SH-SY5Y (cell line): Measurements from ENCODE around the gene G0S2.

ENCODE experiments used
- GATA2 ChIP-seq: IDR thresholded peaks from 2 replicates; pipeline ENCODE4 v1.6.1; 2011; ENCODE audit warnings: mild to moderate bottlenecking, low read depth, low read length
- GATA3 ChIP-seq: IDR thresholded peaks from 2 replicates; pipeline ENCODE4 v1.6.1; 2011; ENCODE audit warnings: low read depth, mild to moderate bottlenecking, low read length, moderate library complexity

DNA sequence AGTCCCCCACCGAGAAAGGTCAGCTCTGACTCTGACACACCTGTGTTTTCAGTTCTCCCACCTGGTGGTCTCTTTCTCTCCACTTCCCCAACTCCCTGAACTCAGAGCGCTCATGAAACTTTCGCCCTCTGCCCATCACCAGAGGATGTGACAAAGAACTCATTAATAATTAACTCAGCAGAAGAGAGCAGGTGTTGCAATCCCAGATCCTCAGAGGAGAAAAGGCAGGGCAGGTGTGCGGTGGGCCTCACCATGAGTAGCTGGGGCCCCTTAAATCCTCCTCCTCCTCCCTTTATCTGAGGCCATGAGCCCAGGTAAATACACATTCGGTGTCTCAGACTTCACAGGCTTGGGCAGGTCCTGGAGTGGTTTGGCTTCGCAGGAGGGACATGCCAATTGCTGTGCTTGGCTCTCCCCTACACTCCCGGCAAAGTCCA lies 21.3 kb upstream of the G0S2 start:
- TF ChIP-seq GATA3 (no peak), GATA2 (no peak)
